Keratinocyte (primary cell): ENCODE data around the gene DLX2. TPM values are rescaled to one million over a fixed set of nuclear protein-coding genes. Genes with fewer than 3 reads are reported as not detected.
"Not testable (repeated sequence)": the region's sequence is repeated elsewhere in the genome, so short reads cannot be mapped to it uniquely, and the experiment has no call there.

ENCODE experiments used
- DNase-seq: peaks from one replicate; pipeline ENCODE4 v3.0.0-alpha.2; 2011; ENCODE audit warnings: low read depth, missing footprints, low spot score
- FAIRE-seq: peaks from 2 replicates; lab custom pipeline; 2011; peaks lifted over from hg19 to GRCh38; lab: Jason Lieb, UNC
- H2AFZ ChIP-seq: 2 replicates; pipeline ENCODE4 v1.6.0; 2012; ENCODE audit warnings: low read length, control low read depth, inconsistent platforms; ENCODE audit not compliant: control insufficient read depth
- H3K27ac ChIP-seq: 2 replicates; pipeline ENCODE4 v1.5.1; 2011; ENCODE audit warnings: low read length; ENCODE audit not compliant: control insufficient read depth, insufficient read depth
- H3K27me3 ChIP-seq: 3 replicates; pipeline ENCODE4 v1.6.0; 2011; ENCODE audit warnings: low read length; ENCODE audit not compliant: control insufficient read depth, insufficient read depth; ENCODE audit errors: extremely low read depth
- H3K36me3 ChIP-seq, 2 experiments: 2 replicates in 1 of 2; 3 replicates in 1 of 2; pipeline ENCODE4 v1.5.1; 2011; ENCODE audit warnings: low read length in 2 of 2, mild to moderate bottlenecking in 1 of 2; ENCODE audit not compliant: control insufficient read depth in 2 of 2, insufficient read depth in 2 of 2; ENCODE audit errors: extremely low read depth in 1 of 2
- H3K4me1 ChIP-seq: 3 replicates; pipeline ENCODE4 v1.5.1; 2011; ENCODE audit warnings: low read length; ENCODE audit not compliant: control insufficient read depth, insufficient read depth; ENCODE audit errors: extremely low read depth
- H3K4me2 ChIP-seq: 3 replicates; pipeline ENCODE4 v1.6.0; 2011; ENCODE audit warnings: low read depth, low read length; ENCODE audit not compliant: control insufficient read depth, insufficient read depth; ENCODE audit errors: extremely low read depth
- H3K4me3 ChIP-seq, 3 experiments: fragments of 200-600 bp in 1 of 3; sonication (generic) in 1 of 3; 2 replicates in 2 of 3; 3 replicates in 1 of 3; pipeline ENCODE4 v1.5.1; 2011 to 2016; ENCODE audit warnings: low read length in 3 of 3, mild to moderate bottlenecking in 3 of 3, control low read depth in 2 of 3, inconsistent platforms in 1 of 3, low read depth in 1 of 3, mixed read lengths in 1 of 3, mixed run types in 1 of 3, moderate library complexity in 1 of 3; ENCODE audit not compliant: control insufficient read depth in 2 of 3, insufficient read depth in 2 of 3; ENCODE audit errors: extremely low read depth in 1 of 3
- H3K79me2 ChIP-seq: 2 replicates; pipeline ENCODE4 v1.6.0; 2012; ENCODE audit warnings: low read length; ENCODE audit not compliant: control insufficient read depth, insufficient read depth
- H3K9ac ChIP-seq: 3 replicates; pipeline ENCODE4 v1.6.0; 2011; ENCODE audit warnings: low read length; ENCODE audit not compliant: control insufficient read depth, insufficient read depth; ENCODE audit errors: extremely low read depth
- H3K9me1 ChIP-seq: 3 replicates; pipeline ENCODE4 v1.6.0; 2011; ENCODE audit warnings: low read length; ENCODE audit not compliant: control insufficient read depth, insufficient read depth; ENCODE audit errors: extremely low read depth
- H3K9me3 ChIP-seq: 2 replicates; pipeline ENCODE4 v1.5.1; 2012; ENCODE audit warnings: low read depth, low read length; ENCODE audit not compliant: control insufficient read depth
- H4K20me1 ChIP-seq: 3 replicates; pipeline ENCODE4 v1.6.0; 2011; ENCODE audit warnings: low read length; ENCODE audit not compliant: control insufficient read depth, insufficient read depth; ENCODE audit errors: extremely low read depth
- EZH2 ChIP-seq: IDR thresholded peaks from one replicate; pipeline ENCODE4 v1.6.1; 2012; ENCODE audit warnings: inconsistent platforms, mild to moderate bottlenecking, low read length, moderate library complexity
- dilution Hi-C: fragments of 300-500 bp; cut with MboI; formaldehyde crosslinking; loops from one replicate; pipeline ENCODE4 v1.7.0; 2020; ENCODE audit warnings: low sequenced_read_pairs; ENCODE audit not compliant: extremely low pct_ligation_motif_present
- polyA plus RNA-seq, 5 experiments: library from polyadenylated mRNA; depleted of rRNA in 3 of 5; stranded (reverse) in 3 of 5; stranded (forward) in 1 of 5; unstranded in 1 of 5; fragments of >200 nt; gene quantifications; 1 replicate in 1 of 5; 2 replicates in 3 of 5; 3 replicates in 1 of 5; pipeline versions ENCODE4 v1.2.1 to v1.2.3, GENCODE V29; 2011 to 2012; ENCODE audit warnings: missing spikeins in 2 of 5, low read depth in 1 of 5, low replicate concordance in 1 of 5
- TF ChIP-seq, protein P1 (sequence below), 3 experiments: IDR thresholded peaks in 1 of 3; conservative IDR thresholded peaks in 1 of 3; optimal IDR thresholded peaks in 1 of 3; 2 replicates in 2 of 3; 3 replicates in 1 of 3; pipeline versions ENCODE3 to v1.5.1; 2011; ENCODE audit warnings: low read length in 3 of 3, mild to moderate bottlenecking in 3 of 3, moderate library complexity in 2 of 3, control low read depth in 1 of 3, inconsistent platforms in 1 of 3; ENCODE audit not compliant: insufficient read depth in 2 of 3; ENCODE audit errors: extremely low read depth in 1 of 3

The DLX2 gene
- polyA plus RNA-seq, 1 donor (not counting 4 experiments of a cell fraction or from before 2014, with no cell fraction given) = 0.29 TPM

DNA sequence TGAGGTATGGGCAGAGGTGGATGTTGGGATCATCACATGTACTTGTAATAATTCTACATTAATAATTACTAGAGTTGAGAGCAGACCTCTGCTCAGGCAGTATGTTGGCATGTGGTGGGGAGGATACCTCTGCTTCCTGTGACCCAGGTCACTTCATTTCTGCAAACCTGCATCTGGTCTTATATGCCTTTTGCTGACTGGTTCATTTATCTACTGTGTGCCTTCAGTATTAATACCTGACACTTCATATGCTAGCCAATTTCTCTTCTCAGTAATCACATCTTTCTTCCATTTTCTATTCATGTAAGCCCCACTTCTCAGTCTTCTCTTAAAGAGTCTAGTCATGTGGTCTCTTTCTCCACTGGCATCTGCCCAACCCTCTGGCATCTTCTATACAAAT, 41.1 kb upstream of the DLX2 start:
- H3K9ac ChIP-seq = no peak overlapping the region
- H3K36me3 ChIP-seq = no peaks in the 10 kb centered on the region
- DNase-seq (no peak), FAIRE-seq (no peak)
- H2AFZ ChIP-seq = no peak overlapping the region
- no peaks in the 10 kb centered on the region for H3K9me3 ChIP-seq
- no peaks in the 10 kb centered on the region for H3K9me1 ChIP-seq
- H3K4me3 ChIP-seq = no peak overlapping the region
- TF ChIP-seq EZH2 = no peak
- TF ChIP-seq, protein P1, sequence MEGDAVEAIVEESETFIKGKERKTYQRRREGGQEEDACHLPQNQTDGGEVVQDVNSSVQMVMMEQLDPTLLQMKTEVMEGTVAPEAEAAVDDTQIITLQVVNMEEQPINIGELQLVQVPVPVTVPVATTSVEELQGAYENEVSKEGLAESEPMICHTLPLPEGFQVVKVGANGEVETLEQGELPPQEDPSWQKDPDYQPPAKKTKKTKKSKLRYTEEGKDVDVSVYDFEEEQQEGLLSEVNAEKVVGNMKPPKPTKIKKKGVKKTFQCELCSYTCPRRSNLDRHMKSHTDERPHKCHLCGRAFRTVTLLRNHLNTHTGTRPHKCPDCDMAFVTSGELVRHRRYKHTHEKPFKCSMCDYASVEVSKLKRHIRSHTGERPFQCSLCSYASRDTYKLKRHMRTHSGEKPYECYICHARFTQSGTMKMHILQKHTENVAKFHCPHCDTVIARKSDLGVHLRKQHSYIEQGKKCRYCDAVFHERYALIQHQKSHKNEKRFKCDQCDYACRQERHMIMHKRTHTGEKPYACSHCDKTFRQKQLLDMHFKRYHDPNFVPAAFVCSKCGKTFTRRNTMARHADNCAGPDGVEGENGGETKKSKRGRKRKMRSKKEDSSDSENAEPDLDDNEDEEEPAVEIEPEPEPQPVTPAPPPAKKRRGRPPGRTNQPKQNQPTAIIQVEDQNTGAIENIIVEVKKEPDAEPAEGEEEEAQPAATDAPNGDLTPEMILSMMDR (optimal IDR thresholded peaks at IDR 0.05 in 1 of 3, IDR thresholded peaks at IDR 0.05 in 1 of 3, conservative IDR thresholded peaks at IDR 0.05 in 1 of 3; ENCODE audit: extremely low read depth in 1 of 3, insufficient read depth in 2 of 3, low read length in 3 of 3) = no peak
- H3K4me1 ChIP-seq = peaks cover 7% of the 10 kb centered on the region
- H4K20me1 ChIP-seq = no peaks in the 10 kb centered on the region
- H3K4me2 ChIP-seq = no peak overlapping the region
- H3K79me2 ChIP-seq = no peaks in the 10 kb centered on the region
- no peaks in the 10 kb centered on the region for H3K27me3 ChIP-seq
- no peak overlapping the region for H3K27ac ChIP-seq
- dilution Hi-C loops = no loop called here

DNA sequence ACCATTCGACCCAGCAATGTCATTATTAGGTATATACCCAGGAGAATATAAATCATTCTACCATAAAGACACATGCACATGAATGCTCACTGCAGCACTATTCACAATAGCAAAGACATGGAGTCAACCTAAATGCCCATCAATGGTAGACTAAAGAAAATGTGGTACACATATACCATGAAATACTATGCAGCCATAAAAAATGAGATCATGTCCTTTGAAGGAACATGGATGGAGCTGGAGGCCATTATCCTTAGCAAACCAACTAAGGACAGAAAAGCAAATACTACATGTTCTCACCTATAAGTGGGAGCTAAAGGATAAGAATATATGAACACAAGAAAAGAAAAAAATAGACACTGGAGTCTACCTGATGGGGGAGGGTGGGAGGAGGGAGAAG, 36.0 kb upstream of the DLX2 start:
- H3K4me1 ChIP-seq, H3K36me3 ChIP-seq, dilution Hi-C loops, H3K27ac ChIP-seq, H3K4me3 ChIP-seq, H3K9me3 ChIP-seq, H2AFZ ChIP-seq, H3K9me1 ChIP-seq, DNase-seq, H3K9ac ChIP-seq, H4K20me1 ChIP-seq, H3K79me2 ChIP-seq, H3K27me3 ChIP-seq, FAIRE-seq, H3K4me2 ChIP-seq: not testable (repeated sequence)

DNA sequence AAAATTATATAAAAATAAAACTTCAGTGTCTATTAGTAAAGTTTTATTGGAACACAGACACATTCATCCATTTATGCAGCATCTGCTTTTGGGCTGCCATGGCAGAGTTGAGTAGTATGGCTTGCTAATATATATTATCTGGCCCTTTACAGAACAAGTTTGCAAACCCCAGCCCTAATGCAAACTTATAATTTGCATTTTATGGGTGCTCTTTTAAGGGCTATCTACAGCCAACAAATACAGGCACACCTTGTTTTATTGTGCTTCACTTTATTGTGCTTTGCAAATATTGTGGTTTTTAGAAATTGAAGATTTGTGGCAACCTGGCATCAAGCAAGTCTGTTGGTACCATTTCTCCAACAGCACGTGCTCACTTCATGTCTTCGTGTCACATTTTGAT, 35.2 kb upstream of the DLX2 start:
- Histone ChIP-seq H3K4me2 (no peak overlapping the region), H2AFZ (no peak overlapping the region), H3K79me2 (no peaks in the 10 kb centered on the region), H3K27ac (no peak overlapping the region), H4K20me1 (no peaks in the 10 kb centered on the region), H3K4me3 (no peak overlapping the region), H3K9me1 (no peaks in the 10 kb centered on the region), H3K4me1 (no peaks in the 10 kb centered on the region), H3K36me3 (no peaks in the 10 kb centered on the region), H3K27me3 (no peaks in the 10 kb centered on the region), H3K9ac (no peak overlapping the region), H3K9me3 (no peaks in the 10 kb centered on the region)
- dilution Hi-C loops = no loop called here
- DNase-seq (no peak), FAIRE-seq (no peak)
- TF ChIP-seq, protein P1 (optimal IDR thresholded peaks at IDR 0.05 in 1 of 3, IDR thresholded peaks at IDR 0.05 in 1 of 3, conservative IDR thresholded peaks at IDR 0.05 in 1 of 3; ENCODE audit: extremely low read depth in 1 of 3, insufficient read depth in 2 of 3, low read length in 3 of 3) = no peak
- no peak for TF ChIP-seq EZH2
